NCI-H2196 treated with DMSO at 0.1 percent for 48 hours (cell line): ENCODE measurements around the gene OSBP2.

Experiments used
- DNase-seq: peaks from one replicate; lab custom pipeline; 2025; ENCODE audit not compliant: unreplicated experiment; lab: John Stamatoyannopoulos, UW

OSBP2 gene

GRCh38 chr22:30923168-30923900 is 228.7 kb downstream of the OSBP2 start:
- DNase-seq, result no peak

- no peak for DNase-seq
These were observed 231.0 kb downstream of the OSBP2 start for GRCh38 chr22:30925667-30926066.

- no peak for DNase-seq
These were observed 232.0 kb downstream of the OSBP2 start for GRCh38 chr22:30926706-30927105.

- no peak for DNase-seq
These were observed 233.1 kb downstream of the OSBP2 start for GRCh38 chr22:30927806-30928205.

- DNase-seq, result no peak
These were observed 233.7 kb downstream of the OSBP2 start for GRCh38 chr22:30928401-30928800.

- DNase-seq, result no peak
These were observed 235.6 kb downstream of the OSBP2 start for GRCh38 chr22:30930228-30930627.

- no peak for DNase-seq
These were observed 237.0 kb downstream of the OSBP2 start for GRCh38 chr22:30931541-30932300.

- DNase-seq, result no peak
These were observed 238.0 kb downstream of the OSBP2 start for GRCh38 chr22:30932661-30933060.

- no peak for DNase-seq
These were observed 238.8 kb downstream of the OSBP2 start for GRCh38 chr22:30933457-30933856.

- no peak for DNase-seq
These were observed 239.4 kb downstream of the OSBP2 start for GRCh38 chr22:30934053-30934452.

GRCh38 chr22:30940685-30941362 is 246.2 kb downstream of the OSBP2 start:
- DNase-seq, result no peak

- no peak for DNase-seq
These were observed 246.7 kb downstream of the OSBP2 start for GRCh38 chr22:30941363-30941740.

- DNase-seq, result no peak
These were observed 248.7 kb downstream of the OSBP2 start for GRCh38 chr22:30943368-30943767.

GRCh38 chr22:30944986-30945385 is 250.3 kb downstream of the OSBP2 start:
- DNase-seq, result no peak

- DNase-seq, result no peak
These were observed 251.0 kb downstream of the OSBP2 start for GRCh38 chr22:30945653-30946052.

- no peak for DNase-seq
These were observed 251.7 kb downstream of the OSBP2 start for GRCh38 chr22:30946354-30946753.

- DNase-seq, result no peak
These were observed 252.6 kb downstream of the OSBP2 start for GRCh38 chr22:30947173-30947815.

GRCh38 chr22:30947816-30948454 is 253.3 kb downstream of the OSBP2 start:
- DNase-seq, result no peak

GRCh38 chr22:30948930-30949342 is 254.3 kb downstream of the OSBP2 start:
- no peak for DNase-seq

GRCh38 chr22:30949934-30950660 is 255.4 kb downstream of the OSBP2 start:
- no peak for DNase-seq
